NT2/D1 (cell line): Measurements from ENCODE around the gene PIGO.

Source experiments
- DNase-seq: peaks from one replicate; pipeline ENCODE4 v3.0.0-alpha.2; 2011; ENCODE audit warnings: low read depth, low spot score
- H3K27me3 ChIP-seq: 2 replicates; pipeline ENCODE4 v1.6.0; 2011; ENCODE audit warnings: mild to moderate bottlenecking; ENCODE audit not compliant: insufficient read length, insufficient read depth
- H3K36me3 ChIP-seq: 2 replicates; pipeline ENCODE4 v1.6.1; 2011; ENCODE audit warnings: mild to moderate bottlenecking, low read length, mixed read lengths; ENCODE audit not compliant: insufficient read depth, insufficient read length
- H3K4me1 ChIP-seq: 2 replicates; pipeline ENCODE4 v1.5.1; 2011; ENCODE audit not compliant: insufficient read depth, insufficient read length
- H3K4me3 ChIP-seq: 2 replicates; pipeline ENCODE4 v1.5.1; 2011; ENCODE audit warnings: low read depth; ENCODE audit not compliant: insufficient read length
- H3K9ac ChIP-seq: 2 replicates; pipeline ENCODE4 v1.6.0; 2011; ENCODE audit warnings: low read depth; ENCODE audit not compliant: insufficient read length
- H3K9me3 ChIP-seq: 2 replicates; pipeline ENCODE4 v1.5.1; 2011; ENCODE audit warnings: mild to moderate bottlenecking, low read length; ENCODE audit not compliant: insufficient read depth
- SUZ12 ChIP-seq: IDR thresholded peaks from 2 replicates; pipeline ENCODE4 v1.6.1; 2011; ENCODE audit not compliant: insufficient read length, insufficient read depth; ENCODE audit errors: extremely low read depth
- YY1 ChIP-seq: IDR thresholded peaks from 2 replicates; pipeline ENCODE4 v1.6.1; 2011; ENCODE audit not compliant: insufficient read length, insufficient read depth
- ZNF274 ChIP-seq: IDR thresholded peaks from 2 replicates; pipeline ENCODE4 v1.6.1; 2011; ENCODE audit warnings: mild to moderate bottlenecking, low read depth, low read length

Gene PIGO

GRCh38 chr9:35104586-35104985 lies 8.2 kb upstream of the PIGO start:
- Histone ChIP-seq H3K36me3 (peaks cover 73% of the 10 kb centered on the region), H3K4me1 (peaks cover 6% of the 10 kb centered on the region), H3K4me3 (no peak overlapping the region), H3K9ac (no peak overlapping the region), H3K27me3 (no peaks in the 10 kb centered on the region), H3K9me3 (no peaks in the 10 kb centered on the region)
- no peak for DNase-seq
- no peak for TF ChIP-seq SUZ12
- no peak for TF ChIP-seq YY1
- no peak for TF ChIP-seq ZNF274

GRCh38 chr9:35103660-35104191 lies 7.3 kb upstream of the PIGO start:
- Histone ChIP-seq H3K27me3 (no peaks in the 10 kb centered on the region), H3K36me3 (peaks cover 77% of the 10 kb centered on the region), H3K4me3 (peak overlapping the region; percentile 79), H3K9ac (peak overlapping the region; percentile 88), H3K4me1 (peaks cover 6% of the 10 kb centered on the region), H3K9me3 (no peaks in the 10 kb centered on the region)
- no peak for DNase-seq
- TF ChIP-seq SUZ12 (no peak), YY1 (no peak), ZNF274 (no peak)

GRCh38 chr9:35102769-35103659 lies 6.6 kb upstream of the PIGO start, which contains the start of gene STOML2:
TSS of gene STOML2 (minus strand) at chr9:35103131. CDS start at chr9:35103094, 37 bp downstream.
- H3K9ac ChIP-seq = peak within 1 kb of the TSS; percentile 97
- H3K27me3 ChIP-seq = no peaks in the 10 kb centered on the region
- peak; percentile 94 for DNase-seq
- H3K4me3 ChIP-seq = peak within 1 kb of the TSS; percentile 79
- H3K36me3 ChIP-seq = peaks cover 69% of the 10 kb centered on the region
- H3K9me3 ChIP-seq = no peaks in the 10 kb centered on the region
- peak; percentile 19 for TF ChIP-seq YY1
- no peak for TF ChIP-seq ZNF274
- H3K4me1 ChIP-seq = peaks cover 6% of the 10 kb centered on the region

GRCh38 chr9:35102465-35102768 lies 6.0 kb upstream of the PIGO start:
- H3K36me3 ChIP-seq = peaks cover 63% of the 10 kb centered on the region
- no peak for DNase-seq
- H3K9me3 ChIP-seq = no peaks in the 10 kb centered on the region
- TF ChIP-seq YY1 (no peak), SUZ12 (no peak), ZNF274 (no peak)
- H3K27me3 ChIP-seq = no peaks in the 10 kb centered on the region
- peaks cover 6% of the 10 kb centered on the region for H3K4me1 ChIP-seq
- peak overlapping the region; percentile 97 for H3K9ac ChIP-seq
- peak overlapping the region; percentile 79 for H3K4me3 ChIP-seq

- TF ChIP-seq YY1 (no peak), SUZ12 (no peak), ZNF274 (no peak)
- H3K4me1 ChIP-seq = no peaks in the 10 kb centered on the region
- H3K4me3 ChIP-seq = no peak overlapping the region
- H3K27me3 ChIP-seq = no peaks in the 10 kb centered on the region
- no peaks in the 10 kb centered on the region for H3K9me3 ChIP-seq
- H3K36me3 ChIP-seq = peaks cover 57% of the 10 kb centered on the region
- H3K9ac ChIP-seq = no peak overlapping the region
- DNase-seq = no peak
Measured at GRCh38 chr9:35097573-35097972, 1.2 kb upstream of the PIGO start.

GRCh38 chr9:35091536-35091935 lies 4.9 kb downstream of the PIGO start:
- peaks cover 88% of the 10 kb centered on the region for H3K36me3 ChIP-seq
- DNase-seq = no peak
- no peak overlapping the region for H3K4me3 ChIP-seq
- H3K4me1 ChIP-seq = no peaks in the 10 kb centered on the region
- no peaks in the 10 kb centered on the region for H3K9me3 ChIP-seq
- no peaks in the 10 kb centered on the region for H3K27me3 ChIP-seq
- H3K9ac ChIP-seq = no peak overlapping the region
- TF ChIP-seq ZNF274 = no peak
- TF ChIP-seq YY1 = no peak
- TF ChIP-seq SUZ12 = no peak

- peaks cover 89% of the 10 kb centered on the region for H3K36me3 ChIP-seq
- no peak overlapping the region for H3K4me3 ChIP-seq
- no peaks in the 10 kb centered on the region for H3K9me3 ChIP-seq
- H3K9ac ChIP-seq = no peak overlapping the region
- DNase-seq = no peak
- no peaks in the 10 kb centered on the region for H3K4me1 ChIP-seq
- no peaks in the 10 kb centered on the region for H3K27me3 ChIP-seq
- no peak for TF ChIP-seq SUZ12
- TF ChIP-seq ZNF274 = no peak
- TF ChIP-seq YY1 = no peak
Measured at GRCh38 chr9:35089434-35089833, 7.0 kb downstream of the PIGO start.
